HEK293 (cell line): ENCODE data around the gene TTLL10.
A peak's percentile ranks its signal among the peaks of the same experiment; 100 is the strongest.

Experiments
- CTCF ChIA-PET: fragments of 350-600 bp; formaldehyde crosslinking; extraction: SDS; loops from one replicate; lab custom pipeline; 2021; ENCODE audit warnings: antibody characterized with exemption; lab: Yijun Ruan, JAX
- POLR2A ChIA-PET: fragments of 300-600 bp; formaldehyde crosslinking; extraction: SDS; loops from one replicate; lab custom pipeline; 2020; ENCODE audit warnings: antibody characterized with exemption, inconsistent platforms; lab: Yijun Ruan, JAX
- H3K27ac ChIP-seq: fragments of 200-500 bp; sonication (Bioruptor generic); 2 replicates; pipeline ENCODE4 v1.5.1; 2014; ENCODE audit warnings: low read depth, low read length, control low read depth, inconsistent platforms; ENCODE audit errors: extremely low read depth
- H3K36me3 ChIP-seq, 2 experiments: fragments of 200-500 bp in 1 of 2; sonication (Bioruptor generic) in 1 of 2; 1 replicate in 1 of 2; 2 replicates in 1 of 2; pipeline ENCODE4 v1.5.1; 2014 to 2017; ENCODE audit warnings: inconsistent platforms in 2 of 2, low read length in 2 of 2; ENCODE audit not compliant: control insufficient read depth in 2 of 2, insufficient read depth in 1 of 2
- H3K4me1 ChIP-seq: fragments of 200-500 bp; sonication (Bioruptor generic); 2 replicates; pipeline ENCODE4 v1.5.1; 2014; ENCODE audit warnings: mild to moderate bottlenecking, low read length, inconsistent platforms; ENCODE audit not compliant: control insufficient read depth, insufficient read depth
- H3K4me3 ChIP-seq: 2 replicates; pipeline ENCODE4 v1.5.1; 2011; ENCODE audit warnings: low read depth, mild to moderate bottlenecking, control low read depth, low read length, moderate library complexity
- H3K9me3 ChIP-seq: fragments of 200-500 bp; sonication (Bioruptor generic); 2 replicates; pipeline ENCODE4 v1.5.1; 2014; ENCODE audit warnings: low read depth, low read length, inconsistent platforms; ENCODE audit not compliant: control insufficient read depth, insufficient read depth
- BCL11B ChIP-seq: fragments of 450-650 bp; formaldehyde crosslinking; IDR thresholded peaks from 2 replicates; pipeline ENCODE4 v1.5.1; 2016; ENCODE audit warnings: low read depth, missing biosample characterization, missing genetic modification characterization
- EGR2 ChIP-seq: fragments of 450-650 bp; formaldehyde crosslinking; IDR thresholded peaks from 2 replicates; pipeline ENCODE4 v1.5.1; 2016; ENCODE audit warnings: low read depth, missing biosample characterization, missing genetic modification characterization
- HIC1 ChIP-seq: fragments of 450-650 bp; formaldehyde crosslinking; IDR thresholded peaks from 2 replicates; pipeline ENCODE4 v1.5.1; 2016; ENCODE audit warnings: missing biosample characterization, missing genetic modification characterization
- IKZF3 ChIP-seq: fragments of 450-650 bp; IDR thresholded peaks from 2 replicates; pipeline ENCODE4 v1.5.0; 2018; ENCODE audit warnings: missing biosample characterization, mild to moderate bottlenecking, missing genetic modification characterization, moderate library complexity
- KLF17 ChIP-seq: fragments of 450-650 bp; formaldehyde crosslinking; IDR thresholded peaks from 2 replicates; pipeline ENCODE4 v1.5.1; 2016; ENCODE audit warnings: missing biosample characterization, missing genetic modification characterization
- OSR2 ChIP-seq: fragments of 450-650 bp; formaldehyde crosslinking; IDR thresholded peaks from 2 replicates; pipeline ENCODE4 v1.5.1; 2016; ENCODE audit warnings: missing biosample characterization, missing genetic modification characterization
- PRDM10 ChIP-seq: fragments of 450-650 bp; formaldehyde crosslinking; IDR thresholded peaks from 2 replicates; pipeline ENCODE4 v1.5.1; 2016; ENCODE audit warnings: missing biosample characterization, missing genetic modification characterization
- PRDM6 ChIP-seq: fragments of 450-650 bp; formaldehyde crosslinking; IDR thresholded peaks from 2 replicates; pipeline ENCODE4 v1.5.1; 2017; ENCODE audit warnings: missing biosample characterization, missing genetic modification characterization
- SETDB1 ChIP-seq: IDR thresholded peaks from one replicate; pipeline ENCODE4 v1.6.1; 2017; ENCODE audit warnings: mild to moderate bottlenecking, low read length, moderate library complexity, mixed read lengths; ENCODE audit not compliant: insufficient read length
- YY2 ChIP-seq: fragments of 450-650 bp; formaldehyde crosslinking; IDR thresholded peaks from 2 replicates; pipeline ENCODE4 v1.5.1; 2016; ENCODE audit warnings: missing biosample characterization, missing genetic modification characterization
- ZBTB21 ChIP-seq: fragments of 450-650 bp; formaldehyde crosslinking; IDR thresholded peaks from 2 replicates; pipeline ENCODE4 v1.5.1; 2017; ENCODE audit warnings: missing biosample characterization, missing genetic modification characterization
- ZBTB7A ChIP-seq: fragments of 450-650 bp; formaldehyde crosslinking; IDR thresholded peaks from 2 replicates; pipeline ENCODE4 v1.5.1; 2016; ENCODE audit warnings: low read depth, missing biosample characterization, missing genetic modification characterization
- ZFHX2 ChIP-seq: fragments of 450-650 bp; formaldehyde crosslinking; conservative IDR thresholded peaks from 2 replicates; pipeline ENCODE4 v1.5.1; 2016; ENCODE audit warnings: missing biosample characterization, missing genetic modification characterization
- ZNF133 ChIP-seq: fragments of 450-650 bp; formaldehyde crosslinking; IDR thresholded peaks from 2 replicates; pipeline ENCODE4 v1.5.1; 2016; ENCODE audit warnings: missing biosample characterization, missing genetic modification characterization
- ZNF148 ChIP-seq: fragments of 450-650 bp; formaldehyde crosslinking; IDR thresholded peaks from 2 replicates; pipeline ENCODE4 v1.5.0; 2017; ENCODE audit warnings: missing biosample characterization, missing genetic modification characterization, borderline replicate concordance
- ZNF157 ChIP-seq: fragments of 450-650 bp; formaldehyde crosslinking; IDR thresholded peaks from 2 replicates; pipeline ENCODE4 v1.5.1; 2016; ENCODE audit warnings: missing biosample characterization, missing genetic modification characterization
- ZNF184 ChIP-seq: fragments of 450-650 bp; IDR thresholded peaks from 2 replicates; pipeline ENCODE4 v1.5.1; 2018; ENCODE audit warnings: missing biosample characterization, mild to moderate bottlenecking, missing genetic modification characterization
- ZNF19 ChIP-seq: fragments of 450-650 bp; formaldehyde crosslinking; IDR thresholded peaks from 2 replicates; pipeline ENCODE4; 2016; ENCODE audit warnings: missing biosample characterization, missing genetic modification characterization, low read depth
- ZNF202 ChIP-seq: fragments of 450-650 bp; formaldehyde crosslinking; IDR thresholded peaks from 2 replicates; pipeline ENCODE4 v1.5.1; 2016; ENCODE audit warnings: missing biosample characterization, missing genetic modification characterization, borderline replicate concordance
- ZNF248 ChIP-seq: fragments of 450-650 bp; formaldehyde crosslinking; IDR thresholded peaks from 2 replicates; pipeline ENCODE4 v1.5.1; 2017; ENCODE audit warnings: missing biosample characterization, missing genetic modification characterization
- ZNF416 ChIP-seq: fragments of 450-650 bp; formaldehyde crosslinking; IDR thresholded peaks from 2 replicates; pipeline ENCODE4 v1.5.1; 2016; ENCODE audit warnings: missing biosample characterization, missing genetic modification characterization
- ZNF629 ChIP-seq: fragments of 450-650 bp; formaldehyde crosslinking; IDR thresholded peaks from 2 replicates; pipeline ENCODE4 v1.5.1; 2017; ENCODE audit warnings: missing biosample characterization, missing genetic modification characterization
- ZNF658 ChIP-seq: fragments of 450-650 bp; formaldehyde crosslinking; IDR thresholded peaks from 2 replicates; pipeline ENCODE4; 2016; ENCODE audit warnings: missing biosample characterization, missing genetic modification characterization
- ZNF701 ChIP-seq: fragments of 450-650 bp; formaldehyde crosslinking; IDR thresholded peaks from 2 replicates; pipeline ENCODE4 v1.5.1; 2016; ENCODE audit warnings: missing biosample characterization, missing genetic modification characterization
- ZNF704 ChIP-seq: fragments of 450-650 bp; formaldehyde crosslinking; IDR thresholded peaks from 2 replicates; pipeline ENCODE4 v1.5.1; 2016; ENCODE audit warnings: missing biosample characterization, missing genetic modification characterization
- ZNF792 ChIP-seq: fragments of 450-650 bp; formaldehyde crosslinking; IDR thresholded peaks from 2 replicates; pipeline ENCODE4 v1.5.1; 2016; ENCODE audit warnings: missing biosample characterization, missing genetic modification characterization

TTLL10 gene

GRCh38 chr1:1181129-1181937 lies 7.7 kb downstream of the TTLL10 start:
- CTCF ChIA-PET, result no interaction called here
- H3K36me3 ChIP-seq, result no peaks in the 10 kb centered on the region
- no peaks in the 10 kb centered on the region for H3K9me3 ChIP-seq
- H3K4me3 ChIP-seq, result no peak overlapping the region
- POLR2A ChIA-PET, result no interaction called here
- H3K27ac ChIP-seq, result no peak overlapping the region
- no peaks in the 10 kb centered on the region for H3K4me1 ChIP-seq
- peak; percentile 58 for TF ChIP-seq ZFHX2 (tag by site-specific recombination)
- TF ChIP-seq PRDM10 (tag by site-specific recombination), result no peak
- no peak for TF ChIP-seq ZNF658 (tag by site-specific recombination)
- TF ChIP-seq HIC1 (tag by site-specific recombination), result peak; percentile 27; the same call in 1 of the 2 replicates
- no peak for TF ChIP-seq PRDM6 (tag by site-specific recombination)
- TF ChIP-seq ZNF202, result no peak
- TF ChIP-seq ZNF248, result no peak
- no peak for TF ChIP-seq ZNF629 (tag by site-specific recombination)
- peak; percentile 55 for TF ChIP-seq EGR2 (tag by site-specific recombination)
- no peak for TF ChIP-seq ZNF701
- no peak for TF ChIP-seq ZBTB21 (tag by site-specific recombination)
- no peak for TF ChIP-seq BCL11B (tag by site-specific recombination)
- TF ChIP-seq ZNF416 (tag by site-specific recombination), result no peak
- TF ChIP-seq ZNF148, result no peak
- TF ChIP-seq OSR2, result no peak
- TF ChIP-seq YY2 (tag by site-specific recombination), result no peak
- TF ChIP-seq ZBTB7A, result no peak
- no peak for TF ChIP-seq SETDB1
- no peak for TF ChIP-seq ZNF704 (tag by site-specific recombination)
- TF ChIP-seq IKZF3 (tag by site-specific recombination), result no peak
- no peak for TF ChIP-seq ZNF792
- TF ChIP-seq ZNF157 (tag by site-specific recombination), result no peak
- no peak for TF ChIP-seq KLF17 (tag by site-specific recombination)
- no peak for TF ChIP-seq ZNF133 (tag by site-specific recombination)
- TF ChIP-seq ZNF184 (tag by site-specific recombination), result no peak
- TF ChIP-seq ZNF19, result no peak
